Measurements from ENCODE around the gene ECM2.
"Not testable (repeated sequence)": the region's sequence is repeated elsewhere in the genome, so short reads cannot be mapped to it uniquely, and the experiment has no call there.

The ECM2 gene

GRCh38 chr9:92535940-92536850, at the start of gene ECM2:
ECM2 (minus strand) TSS chr9:92535990; CDS start chr9:92522866, 13,124 bp downstream.
- Mint-ChIP-seq H3K9me3 (peaks cover 4 to 6% of the 10 kb centered on the region in 2 donors), H3K4me3 (no peak within 1 kb of the TSS), H3K27me3 (no peaks in the 10 kb centered on the region), H3K36me3 (peaks cover 3 to 17% of the 10 kb centered on the region in 2 donors), H3K4me1 (peaks cover 13 to 27% of the 10 kb centered on the region in 2 donors), H3K27ac (no peak within 1 kb of the TSS)
- ATAC-seq (replicated peaks), result peak in 1 of 2 donors; percentile 10
- no peak for DNase-seq

GRCh38 chr9:92576175-92576574, 40.4 kb upstream of the ECM2 start:
- H3K4me1 Mint-ChIP-seq, result peaks cover 0 to 2% of the 10 kb centered on the region in 2 donors
- H3K27me3 Mint-ChIP-seq, result no peaks in the 10 kb centered on the region
- H3K9me3 Mint-ChIP-seq, result peaks cover 9 to 12% of the 10 kb centered on the region in 2 donors
- DNase-seq (no peak), ATAC-seq (replicated peaks) (no peak)
- peaks cover 0 to 15% of the 10 kb centered on the region in 2 donors for H3K36me3 Mint-ChIP-seq
- peak overlapping the region; percentile 39 for H3K27ac Mint-ChIP-seq
- no peak overlapping the region for H3K4me3 Mint-ChIP-seq

GRCh38 chr9:92573612-92574011, 37.8 kb upstream of the ECM2 start:
- DNase-seq; H3K4me3 Mint-ChIP-seq; H3K4me1 Mint-ChIP-seq; ATAC-seq (replicated peaks); H3K27me3 Mint-ChIP-seq; H3K27ac Mint-ChIP-seq: not testable (repeated sequence)
- Mint-ChIP-seq H3K9me3 (peaks cover 9 to 12% of the 10 kb centered on the region in 2 donors), H3K36me3 (peaks cover 0 to 15% of the 10 kb centered on the region in 2 donors)

GRCh38 chr9:92571871-92572270, 36.1 kb upstream of the ECM2 start:
- not testable (repeated sequence) for H3K27ac Mint-ChIP-seq; DNase-seq; H3K4me1 Mint-ChIP-seq; ATAC-seq (replicated peaks); H3K27me3 Mint-ChIP-seq; H3K4me3 Mint-ChIP-seq
- H3K36me3 Mint-ChIP-seq, result peaks cover 1 to 15% of the 10 kb centered on the region in 2 donors
- peaks cover 13% of the 10 kb centered on the region in 2 donors for H3K9me3 Mint-ChIP-seq

GRCh38 chr9:92564982-92565381, 29.2 kb upstream of the ECM2 start:
- Mint-ChIP-seq H3K4me1 (no peaks in the 10 kb centered on the region), H3K27me3 (no peaks in the 10 kb centered on the region), H3K9me3 (peaks cover 9 to 10% of the 10 kb centered on the region in 2 donors), H3K4me3 (no peak overlapping the region), H3K36me3 (peaks cover 7 to 11% of the 10 kb centered on the region in 2 donors), H3K27ac (no peak overlapping the region)
- ATAC-seq (replicated peaks) (no peak), DNase-seq (no peak)

- Mint-ChIP-seq H3K36me3 (peaks cover 7 to 11% of the 10 kb centered on the region in 2 donors), H3K9me3 (peaks cover 9 to 10% of the 10 kb centered on the region in 2 donors), H3K27ac (no peak overlapping the region), H3K4me3 (no peak overlapping the region), H3K27me3 (no peaks in the 10 kb centered on the region), H3K4me1 (no peaks in the 10 kb centered on the region)
- ATAC-seq (replicated peaks) (no peak), DNase-seq (no peak)
Observed at GRCh38 chr9:92564504-92564903, 28.7 kb upstream of the ECM2 start.

- no peak overlapping the region for H3K4me3 Mint-ChIP-seq
- peaks cover 9 to 10% of the 10 kb centered on the region in 2 donors for H3K9me3 Mint-ChIP-seq
- peaks cover 7 to 11% of the 10 kb centered on the region in 2 donors for H3K36me3 Mint-ChIP-seq
- DNase-seq, result no peak
- H3K27ac Mint-ChIP-seq, result no peak overlapping the region
- H3K4me1 Mint-ChIP-seq, result no peaks in the 10 kb centered on the region
- H3K27me3 Mint-ChIP-seq, result no peaks in the 10 kb centered on the region
- ATAC-seq (replicated peaks), result no peak
Observed at GRCh38 chr9:92563116-92564100, 27.6 kb upstream of the ECM2 start.

- Mint-ChIP-seq H3K9me3 (peaks cover 8 to 10% of the 10 kb centered on the region in 2 donors), H3K4me3 (no peak overlapping the region), H3K4me1 (no peaks in the 10 kb centered on the region), H3K36me3 (peaks cover 10 to 16% of the 10 kb centered on the region in 2 donors), H3K27me3 (no peaks in the 10 kb centered on the region), H3K27ac (no peak overlapping the region)
- ATAC-seq (replicated peaks) (no peak), DNase-seq (no peak)
Observed at GRCh38 chr9:92562461-92562967, 26.7 kb upstream of the ECM2 start.

- Mint-ChIP-seq H3K36me3 (peaks cover 7 to 16% of the 10 kb centered on the region in 2 donors), H3K9me3 (peaks cover 5 to 6% of the 10 kb centered on the region in 2 donors), H3K4me3 (no peak overlapping the region), H3K27ac (no peak overlapping the region), H3K4me1 (no peaks in the 10 kb centered on the region), H3K27me3 (no peaks in the 10 kb centered on the region)
- ATAC-seq (replicated peaks) (no peak), DNase-seq (no peak)
Observed at GRCh38 chr9:92561374-92562330, 25.9 kb upstream of the ECM2 start.

- Mint-ChIP-seq H3K4me1 (peaks cover 3 to 6% of the 10 kb centered on the region in 2 donors), H3K27me3 (no peaks in the 10 kb centered on the region), H3K27ac (no peak overlapping the region), H3K9me3 (peaks cover 2 to 3% of the 10 kb centered on the region in 2 donors), H3K4me3 (no peak overlapping the region), H3K36me3 (peaks cover 5 to 10% of the 10 kb centered on the region in 2 donors)
- DNase-seq (no peak), ATAC-seq (replicated peaks) (no peak)
Observed at GRCh38 chr9:92558612-92559374, 23.0 kb upstream of the ECM2 start.

GRCh38 chr9:92550765-92551164, 15.0 kb upstream of the ECM2 start:
- DNase-seq (no peak), ATAC-seq (replicated peaks) (no peak)
- no peaks in the 10 kb centered on the region for H3K27me3 Mint-ChIP-seq
- peaks cover 2 to 3% of the 10 kb centered on the region in 2 donors for H3K9me3 Mint-ChIP-seq
- no peak overlapping the region for H3K4me3 Mint-ChIP-seq
- H3K27ac Mint-ChIP-seq, result peak overlapping the region; percentile 21
- peaks cover 5 to 7% of the 10 kb centered on the region in 2 donors for H3K36me3 Mint-ChIP-seq
- H3K4me1 Mint-ChIP-seq, result peaks cover 3% of the 10 kb centered on the region in 2 donors

- no peak overlapping the region for H3K27ac Mint-ChIP-seq
- no peak for ATAC-seq (replicated peaks)
- peaks cover 5 to 8% of the 10 kb centered on the region in 2 donors for H3K36me3 Mint-ChIP-seq
- no peaks in the 10 kb centered on the region for H3K27me3 Mint-ChIP-seq
- no peak overlapping the region for H3K4me3 Mint-ChIP-seq
- DNase-seq, result no peak
- peaks cover 0 to 2% of the 10 kb centered on the region in 2 donors for H3K9me3 Mint-ChIP-seq
- H3K4me1 Mint-ChIP-seq, result no peaks in the 10 kb centered on the region
Observed at GRCh38 chr9:92547356-92547755, 11.6 kb upstream of the ECM2 start.

Measured in stimulated activated naive B cell treated with anti-CD40 and anti-IgM and Interleukin-4, amounts not matched to agents 10 μg/mL and 1 μg/mL and 100 μg/mL, for 72 hours (primary cell).